Dermis lymphatic vessel endothelial cell (primary cell): ENCODE results near the gene MKLN1. TPM values are rescaled to one million over a fixed set of nuclear protein-coding genes. Genes with fewer than 3 reads are reported as not detected.

Source experiments
- total RNA-seq: library from RNA; depleted of rRNA; stranded (reverse); fragments of >200 nt; gene quantifications from 2 replicates; pipeline ENCODE4 v1.2.1, GENCODE V29; 2014

Gene MKLN1
- total RNA-seq = 19.7 and 21.7 TPM in 2 replicates

GRCh38 chr7:131327626-131328376, at the start of gene MKLN1:
Gene MKLN1, plus strand, starts transcription at chr7:131327876. Its CDS starts 24 bp downstream, at chr7:131327900.

Other genes with a start within 250 kb of the MKLN1 start
- 173 and 342 TPM in 2 replicates for gene PODXL, start 228.8 kb downstream of the MKLN1 start, total RNA-seq